Measurements from ENCODE around the gene PPP2R5A.

GRCh38 chr1:212329105-212329504, 43.9 kb downstream of the PPP2R5A start:
- no peak for TF ChIP-seq CTCF (IDR thresholded peaks at IDR 0.05; ENCODE audit: low read length)
- no peak for TF ChIP-seq EZH2 (IDR thresholded peaks at IDR 0.05; ENCODE audit: borderline replicate concordance, low read length)
